HG03565 (cell line): Measurements from ENCODE around the gene ZNF428.
"Not testable (repeated sequence)": the region's sequence is repeated elsewhere in the genome, so short reads cannot be mapped to it uniquely, and the experiment has no call there.

Source experiments
- ATAC-seq: cut with Tn5 transposase; IDR thresholded peaks from one replicate; pipeline ENCODE4 v1.9.1; 2021; ENCODE audit warnings: mild to moderate bottlenecking, moderate library complexity; ENCODE audit not compliant: unreplicated experiment

ZNF428 gene

GRCh38 chr19:43640424-43640757, 21.0 kb upstream of the ZNF428 start:
- ATAC-seq = no peak

- ATAC-seq = no peak
Observed at GRCh38 chr19:43639519-43640423, 20.3 kb upstream of the ZNF428 start, which contains the start of gene CADM4. Gene CADM4, minus strand, starts transcription at chr19:43639850. Its CDS starts 60 bp downstream, at chr19:43639790.

GRCh38 chr19:43638995-43639518, 19.6 kb upstream of the ZNF428 start:
- ATAC-seq = no peak

- ATAC-seq = no peak
Observed at GRCh38 chr19:43638214-43638994, 19.0 kb upstream of the ZNF428 start.

GRCh38 chr19:43636121-43636683, 16.8 kb upstream of the ZNF428 start:
- no peak for ATAC-seq

GRCh38 chr19:43635561-43635940, 16.1 kb upstream of the ZNF428 start:
- ATAC-seq = not testable (repeated sequence)

GRCh38 chr19:43634872-43635560, 15.6 kb upstream of the ZNF428 start:
- no peak for ATAC-seq

- ATAC-seq = no peak
Observed at GRCh38 chr19:43634506-43634871, 15.1 kb upstream of the ZNF428 start.

- no peak for ATAC-seq
Observed at GRCh38 chr19:43634068-43634467, 14.6 kb upstream of the ZNF428 start.

GRCh38 chr19:43633520-43633919, 14.1 kb upstream of the ZNF428 start:
- ATAC-seq = no peak

- ATAC-seq = no peak
Observed at GRCh38 chr19:43631491-43631890, 12.1 kb upstream of the ZNF428 start.

GRCh38 chr19:43628646-43629326, 9.4 kb upstream of the ZNF428 start:
- no peak for ATAC-seq

- no peak for ATAC-seq
Observed at GRCh38 chr19:43626838-43627237, 7.4 kb upstream of the ZNF428 start.

GRCh38 chr19:43625918-43626579, 6.6 kb upstream of the ZNF428 start:
- no peak for ATAC-seq

GRCh38 chr19:43624933-43625332, 5.5 kb upstream of the ZNF428 start:
- ATAC-seq = no peak

GRCh38 chr19:43623889-43624670, 4.7 kb upstream of the ZNF428 start:
- no peak for ATAC-seq

- no peak for ATAC-seq
Observed at GRCh38 chr19:43622956-43623355, 3.5 kb upstream of the ZNF428 start.

GRCh38 chr19:43622070-43622469, 2.6 kb upstream of the ZNF428 start:
- ATAC-seq = no peak
